Measurements from ENCODE around the gene ANK2.

DNA sequence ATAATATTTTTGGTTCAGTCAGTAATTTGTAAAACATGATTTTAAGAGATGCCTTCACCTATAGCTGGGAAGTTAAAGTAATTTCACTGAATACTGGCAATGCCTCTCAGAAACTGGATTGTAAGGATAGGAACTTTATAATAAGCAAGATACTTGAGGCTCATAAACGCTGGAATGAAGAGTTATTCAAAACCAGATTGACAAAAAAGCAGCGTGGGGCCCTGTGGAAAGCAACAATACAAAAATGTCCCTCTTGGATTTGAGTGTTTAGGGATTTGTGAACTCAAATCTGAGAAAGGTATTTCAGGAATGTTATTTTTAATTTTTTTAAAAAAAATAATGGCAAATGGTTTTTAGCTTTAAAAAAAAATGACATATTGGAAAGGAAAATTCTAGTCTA lies 94.6 kb downstream of the ANK2 start:
- TF ChIP-seq, protein P1, sequence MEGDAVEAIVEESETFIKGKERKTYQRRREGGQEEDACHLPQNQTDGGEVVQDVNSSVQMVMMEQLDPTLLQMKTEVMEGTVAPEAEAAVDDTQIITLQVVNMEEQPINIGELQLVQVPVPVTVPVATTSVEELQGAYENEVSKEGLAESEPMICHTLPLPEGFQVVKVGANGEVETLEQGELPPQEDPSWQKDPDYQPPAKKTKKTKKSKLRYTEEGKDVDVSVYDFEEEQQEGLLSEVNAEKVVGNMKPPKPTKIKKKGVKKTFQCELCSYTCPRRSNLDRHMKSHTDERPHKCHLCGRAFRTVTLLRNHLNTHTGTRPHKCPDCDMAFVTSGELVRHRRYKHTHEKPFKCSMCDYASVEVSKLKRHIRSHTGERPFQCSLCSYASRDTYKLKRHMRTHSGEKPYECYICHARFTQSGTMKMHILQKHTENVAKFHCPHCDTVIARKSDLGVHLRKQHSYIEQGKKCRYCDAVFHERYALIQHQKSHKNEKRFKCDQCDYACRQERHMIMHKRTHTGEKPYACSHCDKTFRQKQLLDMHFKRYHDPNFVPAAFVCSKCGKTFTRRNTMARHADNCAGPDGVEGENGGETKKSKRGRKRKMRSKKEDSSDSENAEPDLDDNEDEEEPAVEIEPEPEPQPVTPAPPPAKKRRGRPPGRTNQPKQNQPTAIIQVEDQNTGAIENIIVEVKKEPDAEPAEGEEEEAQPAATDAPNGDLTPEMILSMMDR (optimal IDR thresholded peaks at IDR 0.05 in 1 of 3, IDR thresholded peaks at IDR 0.05 in 1 of 3, conservative IDR thresholded peaks at IDR 0.05 in 1 of 3; ENCODE audit: extremely low read depth in 1 of 3, insufficient read depth in 2 of 3, low read length in 3 of 3): no peak
- TF ChIP-seq EZH2 (IDR thresholded peaks at IDR 0.05; ENCODE audit: low read length): no peak
